NB4 (cell line): ENCODE data around the gene OPCML.

Experiments
- DNase-seq: peaks from one replicate; pipeline ENCODE4 v3.0.0; 2010; ENCODE audit warnings: low read depth
- H3K4me3 ChIP-seq: one replicate; pipeline ENCODE4 v1.5.1; 2011; ENCODE audit warnings: mild to moderate bottlenecking, low read depth, low read length, moderate library complexity
- CTCF ChIP-seq: IDR thresholded peaks from one replicate; pipeline ENCODE4 v1.5.1; 2012; ENCODE audit warnings: low read depth, low read length
- MAX ChIP-seq: IDR thresholded peaks from 2 replicates; pipeline ENCODE4 v1.6.1; 2011; ENCODE audit warnings: low read depth, low read length
- MYC ChIP-seq: IDR thresholded peaks from 2 replicates; pipeline ENCODE4 v1.6.1; 2011; ENCODE audit warnings: low read depth, low read length
- POLR2A ChIP-seq: IDR thresholded peaks from 2 replicates; pipeline ENCODE4 v1.6.1; 2011; ENCODE audit warnings: mild to moderate bottlenecking; ENCODE audit not compliant: insufficient read length; ENCODE audit errors: extremely low read depth

OPCML gene

GRCh38 chr11:132894606-132895005 lies 637.7 kb downstream of the OPCML start:
- TF ChIP-seq MAX (no peak), CTCF (no peak), MYC (no peak), POLR2A (no peak)
- no peak for DNase-seq
- H3K4me3 ChIP-seq = no peak overlapping the region

GRCh38 chr11:132892876-132893275 lies 639.4 kb downstream of the OPCML start:
- H3K4me3 ChIP-seq = no peak overlapping the region
- no peak for DNase-seq
- TF ChIP-seq CTCF = no peak
- no peak for TF ChIP-seq MAX
- no peak for TF ChIP-seq MYC

- TF ChIP-seq CTCF (no peak), MYC (no peak), POLR2A (no peak), MAX (no peak)
These were observed 644.1 kb downstream of the OPCML start for GRCh38 chr11:132888226-132888625.

GRCh38 chr11:132886335-132886734 lies 646.0 kb downstream of the OPCML start:
- DNase-seq = no peak
- no peak for TF ChIP-seq POLR2A
- no peak for TF ChIP-seq MYC
- no peak for TF ChIP-seq MAX
- TF ChIP-seq CTCF = no peak
- H3K4me3 ChIP-seq = no peak overlapping the region

More at GRCh38 chr11:132888226-132888625, 644.1 kb downstream of the OPCML start:
- H3K4me3 ChIP-seq = no peak overlapping the region
- DNase-seq = no peak

- TF ChIP-seq MAX (no peak), POLR2A (no peak)
- no peak overlapping the region for H3K4me3 ChIP-seq
- no peak for DNase-seq
These were observed 649.1 kb downstream of the OPCML start for GRCh38 chr11:132883241-132883640.

- TF ChIP-seq POLR2A = no peak
- no peak overlapping the region for H3K4me3 ChIP-seq
- no peak for DNase-seq
These were observed 650.7 kb downstream of the OPCML start for GRCh38 chr11:132881622-132882021.

- no peak overlapping the region for H3K4me3 ChIP-seq
- no peak for DNase-seq
- TF ChIP-seq MAX (no peak), POLR2A (no peak), CTCF (no peak), MYC (no peak)
These were observed 654.2 kb downstream of the OPCML start for GRCh38 chr11:132878111-132878510.
